Measurements from ENCODE around the gene ZNF618. TPM values are rescaled to one million over a fixed set of nuclear protein-coding genes. Genes with fewer than 3 reads are reported as not detected.

ZNF618 gene
- polyA plus RNA-seq, 3 donors: 0.53 to 1.9 (median 0.78) TPM

GRCh38 chr9:114092336-114092735 is 216.2 kb downstream of the ZNF618 start:
- Mint-ChIP-seq H3K9me3 (peaks cover 0 to 10% (median 1%) of the 10 kb centered on the region in 7 donors), H3K27ac (no peak overlapping the region), H3K36me3 (no peaks in the 10 kb centered on the region), H3K4me3 (no peak overlapping the region), H3K27me3 (ENCODE audit: low read depth in 3 of 3) (peaks cover 12 to 24% (median 12%) of the 10 kb centered on the region in 3 donors), H3K4me1 (no peaks in the 10 kb centered on the region)
- H3K79me2 ChIP-seq (ENCODE audit: insufficient read depth, low read length): no peaks in the 10 kb centered on the region
- no peaks in the 10 kb centered on the region for H3K36me3 ChIP-seq (replicated peaks in 1 of 2; ENCODE audit: control insufficient read depth in 1 of 2, insufficient read depth in 2 of 2, low read length in 2 of 2)
- H4K20me1 ChIP-seq (ENCODE audit: insufficient read depth, low read length): no peaks in the 10 kb centered on the region
- H3K27ac ChIP-seq (ENCODE audit: low read depth in 1 of 2, low read length in 2 of 2): no peak overlapping the region
- intact Hi-C loops (cut with micrococcal nuclease): no loop called here
- H2AFZ ChIP-seq (ENCODE audit: insufficient read depth, low read depth, low read length, poor library complexity, severe bottlenecking): no peak overlapping the region
- peaks cover 0 to under 1% of the 10 kb centered on the region in 2 donors for H3K9me3 ChIP-seq (replicated peaks in 1 of 2; ENCODE audit: control insufficient read depth in 1 of 2, insufficient read depth in 1 of 2, low read length in 2 of 2)
- peaks cover 0 to 8% of the 10 kb centered on the region in 2 donors for H3K27me3 ChIP-seq (ENCODE audit: control insufficient read depth in 2 of 2, insufficient read depth in 2 of 2, low read length in 2 of 2)
- no peak overlapping the region for H3K9ac ChIP-seq (ENCODE audit: insufficient read depth, low read length, poor library complexity, severe bottlenecking)
- DNase-seq: no peak
- WGBS (ENCODE audit: insufficient coverage): no CpG with 5 or more reads among the region's 4 CpGs
- no peak for TF ChIP-seq CTCF (IDR thresholded peaks at IDR 0.05)
- H3K4me3 ChIP-seq (replicated peaks in 1 of 3; ENCODE audit: low read depth in 2 of 3, low read length in 3 of 3): no peak overlapping the region
- no peaks in the 10 kb centered on the region for H3K4me1 ChIP-seq (ENCODE audit: control insufficient read depth in 1 of 2, insufficient read depth in 2 of 2, low read length in 2 of 2)
- H3K4me2 ChIP-seq (replicated peaks; ENCODE audit: extremely low read depth, low read length, poor library complexity, severe bottlenecking): no peak overlapping the region

- Histone ChIP-seq H3K9ac (ENCODE audit: insufficient read depth, low read length, poor library complexity, severe bottlenecking) (no peak overlapping the region), H3K4me3 (replicated peaks in 1 of 3; ENCODE audit: low read depth in 2 of 3, low read length in 3 of 3) (no peak overlapping the region)
Observed at GRCh38 chr9:114093031-114093471, 216.9 kb downstream of the ZNF618 start.

More at GRCh38 chr9:114093031-114093471, 216.9 kb downstream of the ZNF618 start:
- Histone ChIP-seq H2AFZ (ENCODE audit: insufficient read depth, low read depth, low read length, poor library complexity, severe bottlenecking) (no peak overlapping the region), H4K20me1 (ENCODE audit: insufficient read depth, low read length) (no peaks in the 10 kb centered on the region), H3K27ac (ENCODE audit: low read depth in 1 of 2, low read length in 2 of 2) (no peak overlapping the region), H3K9me3 (replicated peaks in 1 of 2; ENCODE audit: control insufficient read depth in 1 of 2, insufficient read depth in 1 of 2, low read length in 2 of 2) (peaks cover 0 to 4% of the 10 kb centered on the region in 2 donors), H3K79me2 (ENCODE audit: insufficient read depth, low read length) (no peaks in the 10 kb centered on the region), H3K4me2 (replicated peaks; ENCODE audit: extremely low read depth, low read length, poor library complexity, severe bottlenecking) (no peak overlapping the region), H3K27me3 (ENCODE audit: control insufficient read depth in 2 of 2, insufficient read depth in 2 of 2, low read length in 2 of 2) (peaks cover 3 to 14% of the 10 kb centered on the region in 2 donors), H3K36me3 (replicated peaks in 1 of 2; ENCODE audit: control insufficient read depth in 1 of 2, insufficient read depth in 2 of 2, low read length in 2 of 2) (no peaks in the 10 kb centered on the region), H3K4me1 (ENCODE audit: control insufficient read depth in 1 of 2, insufficient read depth in 2 of 2, low read length in 2 of 2) (peaks cover 0 to 7% of the 10 kb centered on the region in 2 donors)
- Mint-ChIP-seq H3K4me3 (no peak overlapping the region), H3K27me3 (ENCODE audit: low read depth in 3 of 3) (peaks cover 16 to 28% (median 17%) of the 10 kb centered on the region in 3 donors), H3K9me3 (peaks cover 0 to 5% (median 1%) of the 10 kb centered on the region in 7 donors), H3K27ac (no peak overlapping the region), H3K4me1 (peaks cover 4% of the 10 kb centered on the region), H3K36me3 (no peaks in the 10 kb centered on the region)
- 80% methylated on average over 2 of the region's 4 CpGs for WGBS (ENCODE audit: insufficient coverage)
- intact Hi-C loops (cut with micrococcal nuclease): no loop called here
- no peak for DNase-seq
- TF ChIP-seq CTCF (IDR thresholded peaks at IDR 0.05): no peak

All from CD14-positive monocyte (primary cell).